ENCODE data around the gene BICDL1.

Gene BICDL1

DNA sequence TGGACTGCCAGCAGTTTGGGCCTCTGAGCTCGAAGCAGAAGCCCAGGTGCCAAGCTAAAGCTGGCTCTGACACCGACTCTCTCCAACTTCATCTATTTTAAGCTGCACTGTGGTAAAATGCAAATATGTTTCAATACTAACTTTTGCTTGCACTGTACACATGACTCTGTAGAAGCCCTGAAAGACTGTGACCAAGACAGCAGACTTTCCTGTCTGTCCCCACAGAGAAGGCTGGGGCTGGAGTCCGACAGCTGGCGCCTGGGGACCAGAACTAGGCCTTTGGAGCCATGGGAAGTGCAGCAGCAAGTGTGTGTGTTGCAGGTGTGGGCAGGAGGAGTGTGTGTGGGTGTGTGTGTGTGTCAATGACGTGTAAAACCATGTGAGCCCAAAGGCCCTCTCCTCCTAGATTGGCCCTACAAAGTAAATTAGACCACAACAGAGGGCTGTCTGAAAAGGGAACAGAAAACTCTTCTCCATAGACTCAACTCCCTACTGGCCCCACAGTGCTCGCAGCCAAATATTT, 143.9 kb downstream of the BICDL1 start:
- DNase-seq (ENCODE audit: low read depth): no peak
- no peak overlapping the region for H3K4me3 ChIP-seq (ENCODE audit: low read length)
- TF ChIP-seq, protein P1, sequence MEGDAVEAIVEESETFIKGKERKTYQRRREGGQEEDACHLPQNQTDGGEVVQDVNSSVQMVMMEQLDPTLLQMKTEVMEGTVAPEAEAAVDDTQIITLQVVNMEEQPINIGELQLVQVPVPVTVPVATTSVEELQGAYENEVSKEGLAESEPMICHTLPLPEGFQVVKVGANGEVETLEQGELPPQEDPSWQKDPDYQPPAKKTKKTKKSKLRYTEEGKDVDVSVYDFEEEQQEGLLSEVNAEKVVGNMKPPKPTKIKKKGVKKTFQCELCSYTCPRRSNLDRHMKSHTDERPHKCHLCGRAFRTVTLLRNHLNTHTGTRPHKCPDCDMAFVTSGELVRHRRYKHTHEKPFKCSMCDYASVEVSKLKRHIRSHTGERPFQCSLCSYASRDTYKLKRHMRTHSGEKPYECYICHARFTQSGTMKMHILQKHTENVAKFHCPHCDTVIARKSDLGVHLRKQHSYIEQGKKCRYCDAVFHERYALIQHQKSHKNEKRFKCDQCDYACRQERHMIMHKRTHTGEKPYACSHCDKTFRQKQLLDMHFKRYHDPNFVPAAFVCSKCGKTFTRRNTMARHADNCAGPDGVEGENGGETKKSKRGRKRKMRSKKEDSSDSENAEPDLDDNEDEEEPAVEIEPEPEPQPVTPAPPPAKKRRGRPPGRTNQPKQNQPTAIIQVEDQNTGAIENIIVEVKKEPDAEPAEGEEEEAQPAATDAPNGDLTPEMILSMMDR (IDR thresholded peaks at IDR 0.05; ENCODE audit: insufficient read depth, low read depth, low read length, missing control alignments): no peak

DNA sequence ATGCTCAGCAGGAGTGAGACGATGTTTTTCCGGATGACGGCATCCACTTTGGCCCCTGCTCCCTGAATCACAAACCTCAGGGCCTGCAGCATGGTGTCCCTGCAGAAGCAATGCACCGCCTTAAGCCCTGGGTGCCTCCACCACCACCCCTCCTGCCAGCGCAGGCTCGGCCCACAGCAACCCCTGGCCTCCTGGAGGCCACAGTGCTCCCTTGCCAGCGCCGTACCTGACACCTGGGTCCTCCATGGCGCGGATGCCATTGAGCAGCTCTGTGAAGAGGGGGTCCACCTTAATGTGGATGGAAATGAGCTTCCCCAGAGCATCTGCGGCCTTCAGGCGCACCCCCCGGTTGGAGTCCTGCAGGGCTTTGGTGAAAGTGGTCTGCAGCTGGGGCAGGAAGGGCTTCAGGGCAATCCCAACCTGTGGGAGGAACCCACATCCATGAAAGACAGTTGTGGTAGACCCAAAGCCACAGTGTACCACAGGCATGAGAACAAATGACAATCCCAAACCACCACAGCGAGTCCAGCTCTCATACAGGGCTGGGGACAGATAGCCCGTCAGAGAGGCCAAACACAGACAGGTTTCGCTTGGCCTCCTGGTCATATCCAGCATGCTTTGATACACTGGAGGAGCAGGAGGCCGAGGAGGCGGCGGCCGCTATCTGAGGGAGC, 145.4 kb downstream of the BICDL1 start:
- peak; percentile 64 for DNase-seq (ENCODE audit: low read depth)
- TF ChIP-seq, protein P1 (IDR thresholded peaks at IDR 0.05; ENCODE audit: insufficient read depth, low read depth, low read length, missing control alignments): no peak

DNA sequence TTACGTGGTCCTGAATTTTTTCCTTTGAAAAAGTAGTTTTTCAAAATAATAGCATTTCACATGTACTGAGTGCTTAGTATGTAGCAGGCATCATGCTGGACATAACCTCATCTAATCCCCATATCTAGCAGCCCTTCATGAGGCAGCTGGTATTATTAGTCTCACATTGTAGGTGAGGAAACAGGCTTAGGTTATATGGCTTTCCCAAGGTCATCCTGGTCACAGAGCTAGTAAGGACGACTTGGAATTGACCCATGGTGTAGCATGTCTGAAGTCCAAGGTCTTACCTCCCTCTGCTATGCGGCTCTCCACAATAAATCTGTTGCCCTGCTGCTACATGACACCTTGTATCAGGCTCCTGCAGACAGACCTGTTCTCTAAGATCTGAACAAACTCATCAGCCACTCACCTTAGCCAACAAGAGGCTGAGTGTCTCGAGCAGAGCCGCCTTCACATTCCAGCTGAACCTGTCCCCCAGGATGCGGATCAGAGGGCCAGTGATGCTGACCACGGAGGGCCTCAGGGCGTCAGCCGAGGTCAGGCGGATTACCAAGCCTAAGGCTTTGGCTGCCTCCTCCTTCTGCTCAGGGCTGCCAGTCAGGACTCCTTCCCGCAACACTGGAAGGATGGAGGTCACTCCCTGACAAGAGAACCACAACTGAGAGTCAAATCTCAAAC, 147.2 kb downstream of the BICDL1 start:
- TF ChIP-seq, protein P1 (IDR thresholded peaks at IDR 0.05; ENCODE audit: insufficient read depth, low read depth, low read length, missing control alignments): no peak
- H3K4me3 ChIP-seq (ENCODE audit: low read length): no peak overlapping the region
- no peak for DNase-seq (ENCODE audit: low read depth)

More for the DNA sequence above, 145.4 kb downstream of the BICDL1 start:
- no peak overlapping the region for H3K4me3 ChIP-seq (ENCODE audit: low read length)

DNA sequence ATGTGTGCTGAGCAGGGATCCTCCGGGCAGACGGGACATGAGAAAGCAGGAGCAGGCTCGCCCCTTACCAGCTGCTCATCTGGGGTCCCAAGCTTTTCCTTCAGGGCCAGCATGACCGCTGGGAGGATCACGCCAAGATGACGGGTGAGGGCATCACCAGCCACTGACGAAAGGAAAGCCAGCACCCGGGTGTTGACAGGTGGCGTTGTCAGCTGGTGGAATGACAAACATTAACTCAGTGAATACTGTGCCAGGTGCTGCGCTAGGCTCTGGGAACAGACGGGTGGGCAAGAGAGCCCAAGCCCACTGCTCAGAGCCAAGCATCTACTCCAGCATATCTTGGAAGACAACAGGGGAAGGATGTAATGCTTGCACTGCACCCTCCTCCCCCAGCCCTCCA, 148.8 kb downstream of the BICDL1 start:
- TF ChIP-seq, protein P1 (IDR thresholded peaks at IDR 0.05; ENCODE audit: insufficient read depth, low read depth, low read length, missing control alignments): no peak

DNA sequence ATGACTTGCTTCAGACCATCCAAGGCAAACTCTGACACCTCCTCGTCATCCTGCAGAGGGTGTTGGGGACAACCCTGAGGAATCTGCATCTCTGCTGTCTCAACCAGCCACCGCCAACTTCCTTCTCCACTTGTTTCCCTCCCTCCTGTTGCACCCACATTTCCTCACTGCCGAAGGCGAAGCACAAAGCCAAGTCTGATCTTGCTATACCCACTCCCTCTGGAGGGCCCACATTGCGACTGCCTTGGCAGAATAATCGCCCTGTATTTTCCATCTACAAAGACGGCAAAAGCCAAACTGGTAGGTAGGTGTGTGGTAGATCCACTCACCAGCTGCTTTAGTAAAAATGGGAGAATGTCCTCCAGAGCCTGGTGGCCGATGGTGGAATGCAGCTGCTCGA, 149.3 kb downstream of the BICDL1 start:
- DNase-seq (ENCODE audit: low read depth): no peak

More for the DNA sequence above, 148.8 kb downstream of the BICDL1 start:
- no peak overlapping the region for H3K4me3 ChIP-seq (ENCODE audit: low read length)
- no peak for DNase-seq (ENCODE audit: low read depth)

DNA sequence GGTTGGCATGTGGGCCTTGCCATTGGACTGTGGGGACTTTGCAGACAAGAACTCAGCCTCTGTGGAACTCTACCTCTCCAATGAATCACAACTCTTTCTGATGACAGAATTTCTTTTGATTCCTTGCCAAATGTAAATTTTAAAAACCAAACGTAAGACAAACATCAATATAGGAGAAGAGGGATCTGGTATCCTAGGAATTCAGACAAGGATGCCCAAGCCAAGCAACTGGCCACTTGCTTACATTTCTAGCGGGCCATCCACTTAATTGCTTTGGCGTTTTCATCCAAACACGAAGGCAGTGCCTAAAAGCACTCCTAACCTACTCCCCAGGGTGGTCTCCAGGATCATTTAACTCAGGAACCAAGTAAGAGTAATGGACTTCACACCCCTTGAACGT, 150.9 kb downstream of the BICDL1 start:
- DNase-seq (ENCODE audit: low read depth): no peak
- no peak overlapping the region for H3K4me3 ChIP-seq (ENCODE audit: low read length)
- TF ChIP-seq, protein P1 (IDR thresholded peaks at IDR 0.05; ENCODE audit: insufficient read depth, low read depth, low read length, missing control alignments): no peak

More for the DNA sequence above, 149.3 kb downstream of the BICDL1 start:
- no peak overlapping the region for H3K4me3 ChIP-seq (ENCODE audit: low read length)
- TF ChIP-seq, protein P1 (IDR thresholded peaks at IDR 0.05; ENCODE audit: insufficient read depth, low read depth, low read length, missing control alignments): no peak
